Measurements from ENCODE around the gene ASAP2.

DNA sequence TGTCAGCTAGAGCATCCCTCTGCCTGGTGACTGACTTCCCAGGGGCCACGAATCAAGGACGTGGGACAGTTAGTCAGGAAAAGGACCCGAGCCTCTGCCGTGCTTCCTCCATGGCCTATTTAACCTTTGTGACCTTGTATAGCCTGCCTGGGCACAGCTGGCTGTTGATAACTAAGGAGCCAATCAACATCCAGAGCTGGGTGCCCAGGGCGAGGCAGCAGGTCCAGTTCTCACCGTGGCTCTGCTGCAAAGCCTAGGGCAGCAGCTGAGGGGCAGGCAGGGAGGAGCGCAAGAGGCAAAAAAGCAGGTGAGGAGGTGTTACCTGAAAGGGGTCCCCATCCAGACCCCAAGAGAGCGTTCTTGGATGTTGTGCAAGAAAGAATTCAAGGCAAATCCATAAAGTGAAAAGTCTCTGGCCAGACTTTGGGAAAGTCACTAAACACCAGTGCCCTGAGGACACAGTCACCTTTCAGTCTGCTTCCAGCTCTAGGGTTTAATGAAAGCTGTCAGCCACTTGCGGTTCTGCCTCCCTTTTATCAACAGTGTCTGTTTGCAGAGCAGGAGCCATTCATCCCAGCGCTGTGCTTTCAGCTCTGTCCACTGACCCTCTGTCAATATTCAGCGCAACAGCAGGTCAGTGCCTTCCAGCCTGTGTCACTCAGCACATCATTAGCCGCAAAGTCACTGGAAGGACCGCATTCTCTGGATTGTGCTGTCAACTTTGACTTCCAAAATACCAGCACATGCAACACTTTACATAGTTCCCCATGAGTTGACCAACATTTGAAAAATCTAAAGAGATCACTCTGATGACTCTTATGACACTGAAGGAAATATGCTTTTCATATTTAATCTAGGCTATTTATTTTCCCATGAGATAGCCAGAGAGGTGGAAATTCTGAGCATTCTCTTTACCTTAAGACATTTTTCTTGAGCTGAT, 38.6 kb upstream of the ASAP2 start:
- TF ChIP-seq POLR2A (IDR thresholded peaks at IDR 0.05) = no peak
- TF ChIP-seq, protein P1, sequence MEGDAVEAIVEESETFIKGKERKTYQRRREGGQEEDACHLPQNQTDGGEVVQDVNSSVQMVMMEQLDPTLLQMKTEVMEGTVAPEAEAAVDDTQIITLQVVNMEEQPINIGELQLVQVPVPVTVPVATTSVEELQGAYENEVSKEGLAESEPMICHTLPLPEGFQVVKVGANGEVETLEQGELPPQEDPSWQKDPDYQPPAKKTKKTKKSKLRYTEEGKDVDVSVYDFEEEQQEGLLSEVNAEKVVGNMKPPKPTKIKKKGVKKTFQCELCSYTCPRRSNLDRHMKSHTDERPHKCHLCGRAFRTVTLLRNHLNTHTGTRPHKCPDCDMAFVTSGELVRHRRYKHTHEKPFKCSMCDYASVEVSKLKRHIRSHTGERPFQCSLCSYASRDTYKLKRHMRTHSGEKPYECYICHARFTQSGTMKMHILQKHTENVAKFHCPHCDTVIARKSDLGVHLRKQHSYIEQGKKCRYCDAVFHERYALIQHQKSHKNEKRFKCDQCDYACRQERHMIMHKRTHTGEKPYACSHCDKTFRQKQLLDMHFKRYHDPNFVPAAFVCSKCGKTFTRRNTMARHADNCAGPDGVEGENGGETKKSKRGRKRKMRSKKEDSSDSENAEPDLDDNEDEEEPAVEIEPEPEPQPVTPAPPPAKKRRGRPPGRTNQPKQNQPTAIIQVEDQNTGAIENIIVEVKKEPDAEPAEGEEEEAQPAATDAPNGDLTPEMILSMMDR (IDR thresholded peaks at IDR 0.05) = no peak

All from tibial nerve (tissue), 3 donors.